HEK293 (cell line): ENCODE results near the gene RAB7A.

Experiments used
- CTCF ChIA-PET: fragments of 350-600 bp; formaldehyde crosslinking; extraction: SDS; loops from one replicate; lab custom pipeline; 2021; ENCODE audit warnings: antibody characterized with exemption; lab: Yijun Ruan, JAX
- POLR2A ChIA-PET: fragments of 300-600 bp; formaldehyde crosslinking; extraction: SDS; loops from one replicate; lab custom pipeline; 2020; ENCODE audit warnings: antibody characterized with exemption, inconsistent platforms; lab: Yijun Ruan, JAX
- H3K27ac ChIP-seq: fragments of 200-500 bp; sonication (Bioruptor generic); 2 replicates; pipeline ENCODE4 v1.5.1; 2014; ENCODE audit warnings: low read depth, low read length, control low read depth, inconsistent platforms; ENCODE audit errors: extremely low read depth
- H3K36me3 ChIP-seq, 2 experiments: fragments of 200-500 bp in 1 of 2; sonication (Bioruptor generic) in 1 of 2; 1 replicate in 1 of 2; 2 replicates in 1 of 2; pipeline ENCODE4 v1.5.1; 2014 to 2017; ENCODE audit warnings: inconsistent platforms in 2 of 2, low read length in 2 of 2; ENCODE audit not compliant: control insufficient read depth in 2 of 2, insufficient read depth in 1 of 2
- H3K4me1 ChIP-seq: fragments of 200-500 bp; sonication (Bioruptor generic); 2 replicates; pipeline ENCODE4 v1.5.1; 2014; ENCODE audit warnings: mild to moderate bottlenecking, low read length, inconsistent platforms; ENCODE audit not compliant: control insufficient read depth, insufficient read depth
- H3K4me3 ChIP-seq: 2 replicates; pipeline ENCODE4 v1.5.1; 2011; ENCODE audit warnings: low read depth, mild to moderate bottlenecking, control low read depth, low read length, moderate library complexity
- H3K9me3 ChIP-seq: fragments of 200-500 bp; sonication (Bioruptor generic); 2 replicates; pipeline ENCODE4 v1.5.1; 2014; ENCODE audit warnings: low read depth, low read length, inconsistent platforms; ENCODE audit not compliant: control insufficient read depth, insufficient read depth
- FEZF1 ChIP-seq: fragments of 450-650 bp; formaldehyde crosslinking; IDR thresholded peaks from 2 replicates; pipeline ENCODE4 v1.5.1; 2016; ENCODE audit warnings: missing biosample characterization, missing genetic modification characterization
- GLI2 ChIP-seq: fragments of 450-650 bp; formaldehyde crosslinking; IDR thresholded peaks from 2 replicates; pipeline ENCODE4; 2017; ENCODE audit warnings: missing biosample characterization, missing genetic modification characterization, low read depth, borderline replicate concordance
- IKZF3 ChIP-seq: fragments of 450-650 bp; IDR thresholded peaks from 2 replicates; pipeline ENCODE4 v1.5.0; 2018; ENCODE audit warnings: missing biosample characterization, mild to moderate bottlenecking, missing genetic modification characterization, moderate library complexity
- SCRT2 ChIP-seq: fragments of 450-650 bp; formaldehyde crosslinking; IDR thresholded peaks from 2 replicates; pipeline ENCODE4 v1.5.1; 2016; ENCODE audit warnings: missing biosample characterization, missing genetic modification characterization
- SP2 ChIP-seq: fragments of 450-650 bp; formaldehyde crosslinking; IDR thresholded peaks from 2 replicates; pipeline ENCODE4 v1.5.1; 2016; ENCODE audit warnings: missing biosample characterization, missing genetic modification characterization
- ZIC2 ChIP-seq: fragments of 450-650 bp; formaldehyde crosslinking; IDR thresholded peaks from 2 replicates; pipeline ENCODE4 v1.5.1; 2016; ENCODE audit warnings: missing biosample characterization, missing genetic modification characterization
- ZNF114 ChIP-seq: fragments of 450-650 bp; formaldehyde crosslinking; IDR thresholded peaks from 2 replicates; pipeline ENCODE4 v1.5.0; 2017; ENCODE audit warnings: missing biosample characterization, missing genetic modification characterization
- ZNF121 ChIP-seq: fragments of 450-650 bp; formaldehyde crosslinking; IDR thresholded peaks from 2 replicates; pipeline ENCODE4 v1.5.1; 2016; ENCODE audit warnings: missing biosample characterization, missing genetic modification characterization
- ZNF175 ChIP-seq: fragments of 450-650 bp; formaldehyde crosslinking; IDR thresholded peaks from 2 replicates; pipeline ENCODE4 v1.5.1; 2016; ENCODE audit warnings: missing biosample characterization, missing genetic modification characterization
- ZNF214 ChIP-seq: fragments of 450-650 bp; formaldehyde crosslinking; IDR thresholded peaks from 2 replicates; pipeline ENCODE4 v1.5.1; 2017; ENCODE audit warnings: missing biosample characterization, mild to moderate bottlenecking, missing genetic modification characterization, borderline replicate concordance
- ZNF248 ChIP-seq: fragments of 450-650 bp; formaldehyde crosslinking; IDR thresholded peaks from 2 replicates; pipeline ENCODE4 v1.5.1; 2017; ENCODE audit warnings: missing biosample characterization, missing genetic modification characterization
- ZNF335 ChIP-seq: fragments of 450-650 bp; formaldehyde crosslinking; conservative IDR thresholded peaks from 2 replicates; pipeline ENCODE4 v1.5.1; 2016; ENCODE audit warnings: missing biosample characterization, missing genetic modification characterization
- ZNF37A ChIP-seq: fragments of 450-650 bp; IDR thresholded peaks from 2 replicates; pipeline ENCODE4 v1.5.1; 2018; ENCODE audit warnings: missing biosample characterization, missing genetic modification characterization
- ZNF404 ChIP-seq: fragments of 450-650 bp; formaldehyde crosslinking; IDR thresholded peaks from 2 replicates; pipeline ENCODE4 v1.5.1; 2017; ENCODE audit warnings: missing biosample characterization, missing genetic modification characterization
- ZNF521 ChIP-seq: fragments of 450-650 bp; formaldehyde crosslinking; IDR thresholded peaks from 2 replicates; pipeline ENCODE4 v1.5.1; 2017; ENCODE audit warnings: missing biosample characterization, mild to moderate bottlenecking, missing genetic modification characterization
- ZNF555 ChIP-seq: fragments of 450-650 bp; formaldehyde crosslinking; conservative IDR thresholded peaks from 2 replicates; pipeline ENCODE4 v1.5.1; 2017; ENCODE audit warnings: missing biosample characterization, mild to moderate bottlenecking, missing genetic modification characterization, inconsistent platforms
- ZNF600 ChIP-seq: fragments of 450-650 bp; formaldehyde crosslinking; IDR thresholded peaks from 2 replicates; pipeline ENCODE4 v1.5.1; 2016; ENCODE audit warnings: missing biosample characterization, missing genetic modification characterization
- ZNF610 ChIP-seq: fragments of 450-650 bp; formaldehyde crosslinking; IDR thresholded peaks from 2 replicates; pipeline ENCODE4 v1.5.1; 2016; ENCODE audit warnings: missing biosample characterization, missing genetic modification characterization, borderline replicate concordance
- ZNF629 ChIP-seq: fragments of 450-650 bp; formaldehyde crosslinking; IDR thresholded peaks from 2 replicates; pipeline ENCODE4 v1.5.1; 2017; ENCODE audit warnings: missing biosample characterization, missing genetic modification characterization
- TF ChIP-seq, protein P1 (sequence below): fragments of 450-650 bp; formaldehyde crosslinking; IDR thresholded peaks from 2 replicates; pipeline ENCODE4 v1.5.0; 2017; ENCODE audit warnings: missing biosample characterization, missing genetic modification characterization, borderline replicate concordance
- TF ChIP-seq, protein P2 (sequence below): fragments of 450-650 bp; formaldehyde crosslinking; IDR thresholded peaks from 2 replicates; pipeline ENCODE4 v1.5.1; 2016; ENCODE audit warnings: missing biosample characterization, missing genetic modification characterization
- TF ChIP-seq, protein P3 (sequence below): fragments of 450-650 bp; formaldehyde crosslinking; IDR thresholded peaks from 2 replicates; pipeline ENCODE4 v1.5.1; 2016; ENCODE audit warnings: missing biosample characterization, missing genetic modification characterization, borderline replicate concordance
- TF ChIP-seq, protein P4 (sequence below): fragments of 450-650 bp; formaldehyde crosslinking; IDR thresholded peaks from 2 replicates; pipeline ENCODE4 v1.5.1; 2017; ENCODE audit warnings: missing biosample characterization, missing genetic modification characterization
- TF ChIP-seq, protein P5 (sequence below): fragments of 450-650 bp; formaldehyde crosslinking; IDR thresholded peaks from 2 replicates; pipeline ENCODE4 v1.5.1; 2016; ENCODE audit warnings: missing biosample characterization, missing genetic modification characterization
- TF ChIP-seq, protein P6 (sequence below): fragments of 450-650 bp; formaldehyde crosslinking; IDR thresholded peaks from 2 replicates; pipeline ENCODE4 v1.5.1; 2016; ENCODE audit warnings: missing biosample characterization, missing genetic modification characterization

The RAB7A gene

DNA sequence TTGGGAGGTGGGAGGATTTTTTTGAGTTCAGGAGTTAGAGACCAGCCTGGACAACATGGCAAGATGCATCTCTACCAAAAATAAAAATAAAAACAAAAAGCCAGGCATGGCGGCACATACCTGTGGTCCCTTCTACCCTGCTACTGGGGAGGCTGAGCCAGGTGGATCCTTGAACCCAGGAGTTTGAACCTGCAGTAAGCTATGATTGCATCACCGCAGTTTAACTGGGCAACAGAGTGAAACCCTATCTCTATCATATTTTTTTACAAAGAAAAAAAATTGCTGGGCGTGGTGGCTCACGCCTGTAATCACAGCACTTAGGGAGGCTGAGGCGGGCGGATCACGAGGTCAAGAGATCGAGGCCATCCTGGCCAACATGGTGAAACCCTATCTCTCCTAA, 39.5 kb upstream of the RAB7A start:
- ChIA-PET POLR2A (no interaction called here), CTCF (no interaction called here)
- Histone ChIP-seq H3K27ac (no peak overlapping the region), H3K4me3 (no peak overlapping the region), H3K4me1 (no peaks in the 10 kb centered on the region), H3K9me3 (no peaks in the 10 kb centered on the region), H3K36me3 (no peaks in the 10 kb centered on the region)
- TF ChIP-seq ZIC2 (no peak), GLI2 (tag by site-specific recombination) (no peak), FEZF1 (no peak), ZNF121 (tag by site-specific recombination) (no peak), ZNF629 (no peak), ZNF521 (tag by site-specific recombination) (no peak), ZNF248 (tag by site-specific recombination) (no peak), ZNF610 (tag by site-specific recombination) (no peak), ZNF555 (tag by site-specific recombination) (no peak), SCRT2 (no peak), IKZF3 (tag by site-specific recombination) (no peak), ZNF404 (tag by site-specific recombination) (no peak), SP2 (tag by site-specific recombination) (no peak), ZNF37A (no peak), ZNF175 (no peak), ZNF335 (tag by site-specific recombination) (no peak)
- TF ChIP-seq, protein P1, sequence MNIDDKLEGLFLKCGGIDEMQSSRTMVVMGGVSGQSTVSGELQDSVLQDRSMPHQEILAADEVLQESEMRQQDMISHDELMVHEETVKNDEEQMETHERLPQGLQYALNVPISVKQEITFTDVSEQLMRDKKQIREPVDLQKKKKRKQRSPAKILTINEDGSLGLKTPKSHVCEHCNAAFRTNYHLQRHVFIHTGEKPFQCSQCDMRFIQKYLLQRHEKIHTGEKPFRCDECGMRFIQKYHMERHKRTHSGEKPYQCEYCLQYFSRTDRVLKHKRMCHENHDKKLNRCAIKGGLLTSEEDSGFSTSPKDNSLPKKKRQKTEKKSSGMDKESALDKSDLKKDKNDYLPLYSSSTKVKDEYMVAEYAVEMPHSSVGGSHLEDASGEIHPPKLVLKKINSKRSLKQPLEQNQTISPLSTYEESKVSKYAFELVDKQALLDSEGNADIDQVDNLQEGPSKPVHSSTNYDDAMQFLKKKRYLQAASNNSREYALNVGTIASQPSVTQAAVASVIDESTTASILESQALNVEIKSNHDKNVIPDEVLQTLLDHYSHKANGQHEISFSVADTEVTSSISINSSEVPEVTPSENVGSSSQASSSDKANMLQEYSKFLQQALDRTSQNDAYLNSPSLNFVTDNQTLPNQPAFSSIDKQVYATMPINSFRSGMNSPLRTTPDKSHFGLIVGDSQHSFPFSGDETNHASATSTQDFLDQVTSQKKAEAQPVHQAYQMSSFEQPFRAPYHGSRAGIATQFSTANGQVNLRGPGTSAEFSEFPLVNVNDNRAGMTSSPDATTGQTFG (tag by site-specific recombination) = no peak
- TF ChIP-seq, protein P2, sequence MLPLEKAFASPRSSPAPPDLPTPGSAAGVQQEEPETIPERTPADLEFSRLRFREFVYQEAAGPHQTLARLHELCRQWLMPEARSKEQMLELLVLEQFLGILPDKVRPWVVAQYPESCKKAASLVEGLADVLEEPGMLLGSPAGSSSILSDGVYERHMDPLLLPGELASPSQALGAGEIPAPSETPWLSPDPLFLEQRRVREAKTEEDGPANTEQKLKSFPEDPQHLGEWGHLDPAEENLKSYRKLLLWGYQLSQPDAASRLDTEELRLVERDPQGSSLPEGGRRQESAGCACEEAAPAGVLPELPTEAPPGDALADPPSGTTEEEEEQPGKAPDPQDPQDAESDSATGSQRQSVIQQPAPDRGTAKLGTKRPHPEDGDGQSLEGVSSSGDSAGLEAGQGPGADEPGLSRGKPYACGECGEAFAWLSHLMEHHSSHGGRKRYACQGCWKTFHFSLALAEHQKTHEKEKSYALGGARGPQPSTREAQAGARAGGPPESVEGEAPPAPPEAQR (tag by site-specific recombination) = no peak
- TF ChIP-seq, protein P3, sequence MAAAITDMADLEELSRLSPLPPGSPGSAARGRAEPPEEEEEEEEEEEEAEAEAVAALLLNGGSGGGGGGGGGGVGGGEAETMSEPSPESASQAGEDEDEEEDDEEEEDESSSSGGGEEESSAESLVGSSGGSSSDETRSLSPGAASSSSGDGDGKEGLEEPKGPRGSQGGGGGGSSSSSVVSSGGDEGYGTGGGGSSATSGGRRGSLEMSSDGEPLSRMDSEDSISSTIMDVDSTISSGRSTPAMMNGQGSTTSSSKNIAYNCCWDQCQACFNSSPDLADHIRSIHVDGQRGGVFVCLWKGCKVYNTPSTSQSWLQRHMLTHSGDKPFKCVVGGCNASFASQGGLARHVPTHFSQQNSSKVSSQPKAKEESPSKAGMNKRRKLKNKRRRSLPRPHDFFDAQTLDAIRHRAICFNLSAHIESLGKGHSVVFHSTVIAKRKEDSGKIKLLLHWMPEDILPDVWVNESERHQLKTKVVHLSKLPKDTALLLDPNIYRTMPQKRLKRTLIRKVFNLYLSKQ (tag by site-specific recombination) = no peak
- TF ChIP-seq, protein P4, sequence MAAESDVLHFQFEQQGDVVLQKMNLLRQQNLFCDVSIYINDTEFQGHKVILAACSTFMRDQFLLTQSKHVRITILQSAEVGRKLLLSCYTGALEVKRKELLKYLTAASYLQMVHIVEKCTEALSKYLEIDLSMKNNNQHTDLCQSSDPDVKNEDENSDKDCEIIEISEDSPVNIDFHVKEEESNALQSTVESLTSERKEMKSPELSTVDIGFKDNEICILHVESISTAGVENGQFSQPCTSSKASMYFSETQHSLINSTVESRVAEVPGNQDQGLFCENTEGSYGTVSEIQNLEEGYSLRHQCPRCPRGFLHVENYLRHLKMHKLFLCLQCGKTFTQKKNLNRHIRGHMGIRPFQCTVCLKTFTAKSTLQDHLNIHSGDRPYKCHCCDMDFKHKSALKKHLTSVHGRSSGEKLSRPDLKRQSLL = no peak

DNA sequence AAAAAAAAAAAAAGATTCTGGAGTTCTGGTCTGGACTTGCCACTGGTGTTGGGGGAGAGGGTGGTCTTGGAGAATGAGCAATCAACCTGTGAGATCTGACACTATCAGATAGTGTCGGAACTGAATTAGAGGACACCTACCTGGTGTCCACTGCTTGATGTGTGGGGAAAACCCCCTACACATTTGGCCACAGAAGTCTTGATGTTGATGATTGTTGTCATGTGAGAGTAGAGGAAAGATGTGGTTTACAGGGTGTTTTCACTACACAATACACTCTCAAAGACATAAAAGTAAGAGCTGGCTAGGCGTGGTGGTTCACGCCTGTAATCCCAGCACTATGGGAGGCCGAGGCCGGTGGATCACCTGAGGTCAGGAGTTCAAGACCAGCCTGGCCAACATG, 36.9 kb upstream of the RAB7A start:
- ChIA-PET CTCF (interaction anchor here (1.9 kb wide), 1 partner anchor 8 kb away, joined by 13 read pairs; no protein-coding TSS in a partner anchor), POLR2A (no interaction called here)
- no peak overlapping the region for H3K4me3 ChIP-seq
- H3K4me1 ChIP-seq = no peaks in the 10 kb centered on the region
- no peak overlapping the region for H3K27ac ChIP-seq
- no peaks in the 10 kb centered on the region for H3K9me3 ChIP-seq
- TF ChIP-seq, protein P5, sequence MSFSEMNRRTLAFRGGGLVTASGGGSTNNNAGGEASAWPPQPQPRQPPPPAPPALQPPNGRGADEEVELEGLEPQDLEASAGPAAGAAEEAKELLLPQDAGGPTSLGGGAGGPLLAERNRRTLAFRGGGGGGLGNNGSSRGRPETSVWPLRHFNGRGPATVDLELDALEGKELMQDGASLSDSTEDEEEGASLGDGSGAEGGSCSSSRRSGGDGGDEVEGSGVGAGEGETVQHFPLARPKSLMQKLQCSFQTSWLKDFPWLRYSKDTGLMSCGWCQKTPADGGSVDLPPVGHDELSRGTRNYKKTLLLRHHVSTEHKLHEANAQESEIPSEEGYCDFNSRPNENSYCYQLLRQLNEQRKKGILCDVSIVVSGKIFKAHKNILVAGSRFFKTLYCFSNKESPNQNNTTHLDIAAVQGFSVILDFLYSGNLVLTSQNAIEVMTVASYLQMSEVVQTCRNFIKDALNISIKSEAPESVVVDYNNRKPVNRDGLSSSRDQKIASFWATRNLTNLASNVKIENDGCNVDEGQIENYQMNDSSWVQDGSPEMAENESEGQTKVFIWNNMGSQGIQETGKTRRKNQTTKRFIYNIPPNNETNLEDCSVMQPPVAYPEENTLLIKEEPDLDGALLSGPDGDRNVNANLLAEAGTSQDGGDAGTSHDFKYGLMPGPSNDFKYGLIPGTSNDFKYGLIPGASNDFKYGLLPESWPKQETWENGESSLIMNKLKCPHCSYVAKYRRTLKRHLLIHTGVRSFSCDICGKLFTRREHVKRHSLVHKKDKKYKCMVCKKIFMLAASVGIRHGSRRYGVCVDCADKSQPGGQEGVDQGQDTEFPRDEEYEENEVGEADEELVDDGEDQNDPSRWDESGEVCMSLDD (tag by site-specific recombination) = no peak
- TF ChIP-seq ZNF600 (tag by site-specific recombination) (no peak), ZNF214 (tag by site-specific recombination) (no peak), ZNF114 (tag by site-specific recombination) (no peak)
- TF ChIP-seq, protein P6, sequence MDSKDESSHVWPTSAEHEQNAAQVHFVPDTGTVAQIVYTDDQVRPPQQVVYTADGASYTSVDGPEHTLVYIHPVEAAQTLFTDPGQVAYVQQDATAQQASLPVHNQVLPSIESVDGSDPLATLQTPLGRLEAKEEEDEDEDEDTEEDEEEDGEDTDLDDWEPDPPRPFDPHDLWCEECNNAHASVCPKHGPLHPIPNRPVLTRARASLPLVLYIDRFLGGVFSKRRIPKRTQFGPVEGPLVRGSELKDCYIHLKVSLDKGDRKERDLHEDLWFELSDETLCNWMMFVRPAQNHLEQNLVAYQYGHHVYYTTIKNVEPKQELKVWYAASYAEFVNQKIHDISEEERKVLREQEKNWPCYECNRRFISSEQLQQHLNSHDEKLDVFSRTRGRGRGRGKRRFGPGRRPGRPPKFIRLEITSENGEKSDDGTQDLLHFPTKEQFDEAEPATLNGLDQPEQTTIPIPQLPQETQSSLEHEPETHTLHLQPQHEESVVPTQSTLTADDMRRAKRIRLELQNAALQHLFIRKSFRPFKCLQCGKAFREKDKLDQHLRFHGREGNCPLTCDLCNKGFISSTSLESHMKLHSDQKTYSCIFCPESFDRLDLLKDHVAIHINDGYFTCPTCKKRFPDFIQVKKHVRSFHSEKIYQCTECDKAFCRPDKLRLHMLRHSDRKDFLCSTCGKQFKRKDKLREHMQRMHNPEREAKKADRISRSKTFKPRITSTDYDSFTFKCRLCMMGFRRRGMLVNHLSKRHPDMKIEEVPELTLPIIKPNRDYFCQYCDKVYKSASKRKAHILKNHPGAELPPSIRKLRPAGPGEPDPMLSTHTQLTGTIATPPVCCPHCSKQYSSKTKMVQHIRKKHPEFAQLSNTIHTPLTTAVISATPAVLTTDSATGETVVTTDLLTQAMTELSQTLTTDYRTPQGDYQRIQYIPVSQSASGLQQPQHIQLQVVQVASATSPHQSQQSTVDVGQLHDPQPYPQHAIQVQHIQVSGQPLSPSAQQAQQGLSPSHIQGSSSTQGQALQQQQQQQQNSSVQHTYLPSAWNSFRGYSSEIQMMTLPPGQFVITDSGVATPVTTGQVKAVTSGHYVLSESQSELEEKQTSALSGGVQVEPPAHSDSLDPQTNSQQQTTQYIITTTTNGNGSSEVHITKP (tag by site-specific recombination) = 0 out of 2 replicates have a peak, but pooled peaks have one; percentile 24
- H3K36me3 ChIP-seq = no peaks in the 10 kb centered on the region
